ENCODE data around the gene RPLP2.
A peak's percentile ranks its signal among the peaks of the same experiment; 100 is the strongest.

RPLP2 gene

DNA sequence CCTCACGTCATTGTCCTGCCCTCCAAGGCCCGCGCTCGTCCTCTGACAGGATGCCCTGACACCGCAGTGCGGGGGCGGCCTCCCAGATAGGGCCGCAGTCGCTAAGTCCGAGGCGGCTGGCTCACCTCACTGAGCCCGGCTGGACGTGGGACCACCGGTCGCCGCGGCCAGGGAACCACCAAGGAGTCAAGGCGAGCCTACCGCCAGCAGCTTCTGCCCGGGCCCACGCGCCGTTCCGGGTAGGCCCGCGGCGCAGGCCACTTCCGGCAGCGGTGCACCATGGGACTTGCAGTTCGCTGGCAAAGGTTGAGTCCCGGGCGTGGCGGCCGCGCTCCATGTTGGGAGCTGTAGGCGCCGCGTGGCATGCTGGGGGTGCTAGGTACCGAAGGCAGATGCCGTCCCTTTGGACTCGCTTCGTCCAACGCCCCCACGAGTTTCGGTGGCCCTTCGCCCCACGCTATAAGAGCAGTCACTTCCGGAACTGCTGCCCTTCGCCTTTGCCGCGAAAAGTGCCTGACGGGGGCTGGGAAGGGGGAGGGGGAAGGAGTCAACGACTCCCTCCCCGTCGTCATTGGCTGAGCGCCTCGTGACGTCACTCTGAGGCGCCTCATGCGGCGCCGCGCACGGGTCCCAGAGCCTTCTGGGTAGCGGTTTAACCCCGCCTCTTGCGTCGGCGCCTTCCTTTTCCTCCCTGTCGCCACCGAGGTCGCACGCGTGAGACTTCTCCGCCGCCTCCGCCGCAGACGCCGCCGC is at the start of gene RPLP2:
RPLP2 (plus strand) TSS at position 681 of the 753 bp plus-strand sequence. CDS start 268 bp downstream, outside the sequence.
- peak; percentile 98 to 99 for DNase-seq
- peak; percentile 94 for TF ChIP-seq POLR2A (IDR thresholded peaks at IDR 0.05; ENCODE audit: low read length)
- no peak for TF ChIP-seq GATA1 (IDR thresholded peaks at IDR 0.05; ENCODE audit: low read depth, low read length)

DNA sequence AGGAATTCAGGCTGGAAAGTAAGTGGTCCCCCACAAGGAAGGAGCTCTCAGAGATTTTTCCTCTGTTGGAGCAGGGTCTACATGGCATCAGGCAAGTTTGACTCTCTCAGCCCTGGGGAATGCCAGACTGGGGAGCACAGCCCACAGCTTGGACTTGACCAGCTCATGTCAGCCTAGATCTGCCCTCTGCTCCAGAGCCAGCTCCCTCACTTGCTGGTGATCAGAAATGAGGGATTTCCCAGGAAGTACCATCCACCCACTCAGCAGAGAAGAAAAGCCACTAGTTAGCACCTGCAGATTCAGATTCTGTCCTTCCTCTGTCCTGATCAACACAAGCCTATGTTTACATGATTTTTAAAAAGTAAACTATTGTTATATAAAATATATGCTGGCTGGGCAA is 49.5 kb upstream of the RPLP2 start:
- no peak for DNase-seq
- TF ChIP-seq POLR2A (IDR thresholded peaks at IDR 0.05; ENCODE audit: low read length): no peak

DNA sequence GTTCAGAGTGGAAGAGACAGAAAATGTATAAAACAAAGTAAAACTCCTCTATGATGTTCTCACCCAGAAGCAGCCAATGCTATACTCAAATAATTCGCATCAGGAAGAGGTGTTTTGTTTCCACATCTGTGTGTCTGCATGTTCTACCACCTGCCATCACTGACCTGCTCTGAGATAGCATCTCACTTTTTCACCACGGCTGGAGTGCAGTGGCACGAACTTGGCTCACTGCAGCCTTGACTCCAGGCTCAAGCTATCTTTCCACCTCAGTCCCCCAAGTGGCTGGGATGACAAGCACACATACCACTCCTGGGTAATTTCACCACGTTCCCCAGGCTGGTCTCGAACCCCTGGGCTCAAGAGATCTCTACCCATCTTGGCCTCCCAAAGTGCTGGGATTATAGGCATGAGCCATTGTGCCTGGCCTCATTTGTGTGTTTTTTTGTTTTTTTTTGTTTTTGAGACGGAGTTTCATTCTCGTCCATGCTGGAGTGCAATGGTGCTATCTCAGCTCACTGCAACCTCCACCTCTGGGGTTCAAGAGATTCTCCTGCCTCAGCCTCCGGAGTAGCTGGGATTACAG is 48.1 kb upstream of the RPLP2 start:
- TF ChIP-seq POLR2A (IDR thresholded peaks at IDR 0.05; ENCODE audit: low read length) (no peak), GATA1 (IDR thresholded peaks at IDR 0.05; ENCODE audit: low read depth, low read length) (no peak)

DNA sequence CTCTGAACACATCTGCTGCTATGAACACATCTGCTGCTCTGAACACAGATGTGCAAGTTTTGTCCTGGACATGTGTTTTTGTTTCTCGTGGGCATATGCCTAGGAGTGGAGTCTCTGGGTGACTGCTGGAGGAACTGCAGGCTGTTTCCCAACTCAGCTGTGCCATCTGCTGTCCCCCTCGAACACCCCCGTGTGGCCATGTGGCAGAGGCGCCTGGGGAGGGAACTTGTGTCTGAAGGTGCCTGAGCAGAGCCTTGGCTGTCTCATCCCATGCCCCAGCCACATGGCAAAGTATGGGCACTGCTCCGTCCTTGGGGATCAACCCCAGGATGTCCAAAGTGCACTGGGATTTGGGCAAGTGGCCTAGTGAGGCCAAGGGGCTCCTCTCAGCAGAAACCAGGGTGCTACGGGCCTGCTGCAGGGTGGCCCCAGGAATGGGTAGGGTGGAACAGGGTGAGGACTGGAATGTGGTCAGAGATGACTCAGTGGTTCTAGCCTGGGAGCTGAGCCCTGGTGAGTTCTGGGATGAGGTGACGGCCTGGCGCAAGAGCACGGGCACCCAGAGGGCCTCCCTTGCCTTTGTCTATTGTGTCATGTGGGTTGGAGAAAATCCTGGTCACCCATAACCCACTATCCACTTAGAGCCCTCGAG is 47.2 kb upstream of the RPLP2 start:
- DNase-seq: peak; percentile 52 to 58

More for the DNA sequence above, 48.1 kb upstream of the RPLP2 start:
- DNase-seq: no peak

DNA sequence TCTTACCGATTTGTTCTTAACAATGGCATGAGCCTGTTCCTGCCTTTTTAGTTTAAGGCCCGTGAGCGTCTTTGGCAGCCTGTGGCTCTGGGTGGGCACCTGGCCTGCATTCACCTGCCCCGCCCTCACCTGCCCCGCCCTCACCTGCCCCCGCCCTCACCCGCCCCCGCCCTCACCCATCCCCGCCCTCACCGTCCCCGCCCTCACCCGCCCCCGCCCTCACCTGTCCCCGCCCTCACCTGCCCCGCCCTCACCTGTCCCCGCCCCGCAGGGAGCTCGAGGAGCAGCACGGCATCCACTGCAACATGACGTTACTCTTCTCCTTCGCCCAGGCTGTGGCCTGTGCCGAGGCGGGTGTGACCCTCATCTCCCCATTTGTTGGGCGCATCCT is 46.7 kb upstream of the RPLP2 start:
- TF ChIP-seq POLR2A (IDR thresholded peaks at IDR 0.05; ENCODE audit: low read length) (no peak), GATA1 (IDR thresholded peaks at IDR 0.05; ENCODE audit: low read depth, low read length) (no peak)
- DNase-seq: no peak

More for the DNA sequence above, 47.2 kb upstream of the RPLP2 start:
- no peak for TF ChIP-seq GATA1 (IDR thresholded peaks at IDR 0.05; ENCODE audit: low read depth, low read length)
- TF ChIP-seq POLR2A (IDR thresholded peaks at IDR 0.05; ENCODE audit: low read length): no peak

DNA sequence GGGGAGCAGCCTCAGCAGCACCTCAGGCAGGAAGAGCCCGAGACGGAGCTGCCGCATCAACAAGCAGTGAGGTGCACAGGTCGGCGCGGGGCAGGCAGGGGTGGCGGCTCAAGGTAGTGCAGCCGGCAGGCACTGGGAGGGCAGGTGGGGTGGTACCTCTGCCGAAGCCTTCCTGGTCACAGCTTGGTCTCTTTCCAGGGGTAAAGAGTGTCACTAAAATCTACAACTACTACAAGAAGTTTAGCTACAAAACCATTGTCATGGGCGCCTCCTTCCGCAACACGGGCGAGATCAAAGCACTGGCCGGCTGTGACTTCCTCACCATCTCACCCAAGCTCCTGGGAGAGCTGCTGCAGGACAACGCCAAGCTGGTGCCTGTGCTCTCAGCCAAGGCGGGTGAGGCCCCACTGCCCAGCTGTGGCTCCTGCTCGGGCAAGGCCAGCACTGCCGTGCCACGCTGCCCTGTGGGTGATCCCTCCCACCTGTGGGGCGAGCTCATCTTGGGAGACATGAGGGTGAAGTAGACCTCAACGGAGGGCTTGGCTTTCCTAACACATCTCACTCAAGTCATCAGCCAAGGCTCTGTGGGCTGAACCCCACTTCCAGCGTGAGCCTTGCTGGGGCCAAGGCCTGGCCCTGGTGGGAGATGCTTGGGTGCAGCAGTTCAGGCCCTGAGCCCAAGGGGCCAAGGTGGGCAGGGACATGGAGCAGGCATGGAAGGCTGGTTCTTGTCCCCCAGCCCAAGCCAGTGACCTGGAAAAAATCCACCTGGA is 46.0 kb upstream of the RPLP2 start:
- TF ChIP-seq POLR2A (IDR thresholded peaks at IDR 0.05; ENCODE audit: low read length) (peak; percentile 35), GATA1 (IDR thresholded peaks at IDR 0.05; ENCODE audit: low read depth, low read length) (no peak)
- DNase-seq: no peak

GRCh38 chr11:764322-765024 is 45.3 kb upstream of the RPLP2 start:
- DNase-seq: no peak
- no peak for TF ChIP-seq GATA1 (IDR thresholded peaks at IDR 0.05; ENCODE audit: low read depth, low read length)
- TF ChIP-seq POLR2A (IDR thresholded peaks at IDR 0.05; ENCODE audit: low read length): no peak

GRCh38 chr11:765025-765801 is 44.6 kb upstream of the RPLP2 start:
- TF ChIP-seq GATA1 (IDR thresholded peaks at IDR 0.05; ENCODE audit: low read depth, low read length): no peak
- peak; percentile 35 for TF ChIP-seq POLR2A (IDR thresholded peaks at IDR 0.05; ENCODE audit: low read length)
- DNase-seq: peak; percentile 73 to 80

DNA sequence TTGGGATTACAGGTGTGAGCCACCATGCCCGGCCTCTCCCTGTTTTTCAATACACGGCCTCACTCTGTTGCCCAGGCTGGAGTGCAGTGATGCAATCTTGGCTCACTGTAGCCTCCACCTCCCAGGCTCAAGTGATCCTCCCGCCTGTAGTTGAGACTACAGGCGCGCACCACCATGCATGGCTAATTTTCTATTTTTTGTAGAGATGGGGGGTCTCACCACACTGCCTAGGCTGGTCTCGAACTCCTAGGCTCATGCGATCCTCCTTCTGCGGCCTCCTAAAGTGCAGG is 44.0 kb upstream of the RPLP2 start:
- no peak for DNase-seq
- TF ChIP-seq POLR2A (IDR thresholded peaks at IDR 0.05; ENCODE audit: low read length) (no peak), GATA1 (IDR thresholded peaks at IDR 0.05; ENCODE audit: low read depth, low read length) (no peak)

DNA sequence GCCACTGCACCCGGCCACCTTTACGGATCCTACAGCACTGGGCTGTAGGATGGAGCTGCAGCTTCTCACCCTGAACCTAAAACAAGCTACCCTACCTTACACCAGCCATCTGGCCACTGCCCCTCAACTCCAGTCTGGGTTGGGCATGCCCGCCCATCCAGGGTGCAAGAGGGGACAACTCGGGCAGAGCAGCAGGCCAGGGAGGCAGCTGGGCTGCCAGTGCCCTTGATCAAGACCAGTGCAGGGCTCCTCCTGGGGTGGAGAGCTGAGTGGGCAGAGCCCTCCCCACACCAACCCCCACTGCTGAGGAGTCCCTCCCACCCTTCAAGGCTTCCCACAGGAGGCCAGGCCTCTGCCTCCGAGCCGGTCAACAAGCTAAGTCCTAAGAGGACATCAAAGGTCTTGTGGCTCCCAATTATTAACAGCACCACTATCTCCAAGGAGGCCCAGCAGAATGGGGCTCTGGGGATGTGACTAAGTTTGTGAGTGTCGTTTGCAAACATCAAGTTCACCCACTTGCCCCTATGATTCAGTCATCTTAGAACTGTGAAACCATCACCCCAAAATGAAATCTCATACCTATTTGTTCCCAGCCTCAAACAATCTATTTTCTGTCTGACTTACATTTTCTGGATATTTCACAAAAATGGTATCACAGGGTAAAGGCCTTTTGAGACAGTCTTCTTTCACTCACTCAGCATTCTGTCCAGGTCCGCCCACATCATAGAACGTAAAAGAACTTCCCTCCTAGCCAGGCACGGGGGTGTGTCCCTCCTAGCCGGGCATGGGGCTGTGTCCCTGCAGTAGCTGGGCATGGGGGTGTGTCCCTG is 43.4 kb upstream of the RPLP2 start:
- no peak for TF ChIP-seq POLR2A (IDR thresholded peaks at IDR 0.05; ENCODE audit: low read length)
- no peak for TF ChIP-seq GATA1 (IDR thresholded peaks at IDR 0.05; ENCODE audit: low read depth, low read length)
- DNase-seq: no peak

DNA sequence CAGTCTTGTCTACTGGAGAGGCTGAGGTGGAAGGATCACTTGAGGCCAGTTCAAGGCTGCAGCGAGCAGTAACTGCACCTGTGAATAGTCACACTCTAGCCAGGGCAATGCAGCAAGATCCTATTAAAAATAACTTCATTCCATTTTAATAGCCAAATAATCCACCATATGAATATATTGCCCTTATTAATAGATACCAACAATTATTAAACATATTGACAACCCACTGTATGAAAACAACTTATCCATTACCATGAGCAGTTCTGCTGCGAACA is 42.9 kb upstream of the RPLP2 start:
- no peak for TF ChIP-seq POLR2A (IDR thresholded peaks at IDR 0.05; ENCODE audit: low read length)
- TF ChIP-seq GATA1 (IDR thresholded peaks at IDR 0.05; ENCODE audit: low read depth, low read length): no peak
- no peak for DNase-seq

GRCh38 chr11:767238-767637 is 42.5 kb upstream of the RPLP2 start:
- TF ChIP-seq GATA1 (IDR thresholded peaks at IDR 0.05; ENCODE audit: low read depth, low read length): no peak
- no peak for TF ChIP-seq POLR2A (IDR thresholded peaks at IDR 0.05; ENCODE audit: low read length)
- no peak for DNase-seq
